HepG2 (cell line): ENCODE data around the gene GMCL2. TPM values are rescaled to one million over a fixed set of nuclear protein-coding genes. Genes with fewer than 3 reads are reported as not detected.

Experiments used
- CAMTA2 ChIP-seq: sonication (generic); formaldehyde crosslinking; IDR thresholded peaks from 2 replicates; pipeline ENCODE4 v1.4.0; 2020; ENCODE audit warnings: mild to moderate bottlenecking, missing genetic modification reagents, borderline replicate concordance
- FOXJ3 ChIP-seq: sonication (generic); formaldehyde crosslinking; IDR thresholded peaks from 2 replicates; pipeline ENCODE4 v1.4.0; 2020; ENCODE audit warnings: missing genetic modification reagents, mild to moderate bottlenecking, borderline replicate concordance
- JARID2 ChIP-seq: sonication (generic); formaldehyde crosslinking; IDR thresholded peaks from 2 replicates; pipeline ENCODE4 v1.8.1; 2023; ENCODE audit warnings: missing genetic modification reagents, inconsistent platforms; ENCODE audit not compliant: insufficient replicate concordance
- JDP2 ChIP-seq: sonication (generic); formaldehyde crosslinking; IDR thresholded peaks from 2 replicates; pipeline ENCODE4 v1.8.1; 2022; ENCODE audit warnings: missing genetic modification reagents, borderline replicate concordance
- KLF13 ChIP-seq: sonication (generic); formaldehyde crosslinking; IDR thresholded peaks from 2 replicates; pipeline ENCODE4 v1.4.0; 2020; ENCODE audit warnings: mild to moderate bottlenecking, missing genetic modification reagents
- NR2C2 ChIP-seq: sonication (generic); formaldehyde crosslinking; IDR thresholded peaks from 2 replicates; pipeline ENCODE4 v1.4.0; 2020; ENCODE audit warnings: missing genetic modification reagents, mild to moderate bottlenecking, moderate library complexity, borderline replicate concordance
- PHF8 ChIP-seq: sonication (generic); formaldehyde crosslinking; IDR thresholded peaks from 2 replicates; pipeline ENCODE4 v1.5.0; 2020; ENCODE audit warnings: missing genetic modification reagents
- POGZ ChIP-seq: sonication (generic); formaldehyde crosslinking; IDR thresholded peaks from 2 replicates; pipeline ENCODE4 v1.4.0; 2020; ENCODE audit warnings: mild to moderate bottlenecking, missing genetic modification reagents
- PRMT3 ChIP-seq: sonication (generic); formaldehyde crosslinking; IDR thresholded peaks from 2 replicates; pipeline ENCODE4 v1.8.1; 2022; ENCODE audit warnings: low read depth, mild to moderate bottlenecking, moderate library complexity, missing genetic modification reagents, borderline replicate concordance
- RXRA ChIP-seq: sonication (generic); formaldehyde crosslinking; IDR thresholded peaks from 2 replicates; pipeline ENCODE4 v1.5.1; 2020; ENCODE audit warnings: missing genetic modification reagents
- SALL2 ChIP-seq: sonication (generic); formaldehyde crosslinking; IDR thresholded peaks from 2 replicates; pipeline ENCODE4 v1.8.1; 2023; ENCODE audit warnings: mild to moderate bottlenecking, missing genetic modification reagents, inconsistent platforms
- TARDBP ChIP-seq: sonication (generic); formaldehyde crosslinking; IDR thresholded peaks from 2 replicates; pipeline ENCODE4 v1.8.0; 2022; ENCODE audit warnings: mild to moderate bottlenecking, missing genetic modification reagents
- TSC22D2 ChIP-seq: sonication (generic); formaldehyde crosslinking; IDR thresholded peaks from 2 replicates; pipeline ENCODE4 v1.5.1; 2020; ENCODE audit warnings: missing genetic modification reagents, mild to moderate bottlenecking, borderline replicate concordance
- ZBTB25 ChIP-seq: IDR thresholded peaks from 2 replicates; pipeline ENCODE4 v1.6.1; 2018; ENCODE audit warnings: missing genetic modification reagents
- ZNF235 ChIP-seq: sonication (generic); formaldehyde crosslinking; IDR thresholded peaks from 2 replicates; pipeline ENCODE4 v1.8.1; 2023; ENCODE audit warnings: mild to moderate bottlenecking, missing genetic modification reagents, borderline replicate concordance
- ZNF337 ChIP-seq: sonication (generic); formaldehyde crosslinking; IDR thresholded peaks from 2 replicates; pipeline ENCODE4 v1.5.1; 2020; ENCODE audit warnings: missing genetic modification reagents, low read depth, mild to moderate bottlenecking, borderline replicate concordance
- ZNF790 ChIP-seq: sonication (generic); formaldehyde crosslinking; IDR thresholded peaks from 2 replicates; pipeline ENCODE4 v1.8.0; 2022; ENCODE audit warnings: missing genetic modification reagents, mild to moderate bottlenecking, borderline replicate concordance
- polyA plus RNA-seq, 8 experiments: library from polyadenylated mRNA; depleted of rRNA in 3 of 8; stranded (reverse) in 7 of 8; unstranded in 1 of 8; fragments of >200 nt; fragmentation: Illumina TruSeq in 4 of 8; extraction: Trizol in 4 of 8; gene quantifications; 2 replicates each; pipeline versions ENCODE4 v1.2.1 to v1.2.3, GENCODE V29; 2011 to 2016; ENCODE audit warnings: low read depth in 4 of 8, missing spikeins in 1 of 8, mixed read lengths in 1 of 8; ENCODE audit not compliant: insufficient read depth in 1 of 8
- total RNA-seq, 5 experiments: library from RNA; depleted of rRNA; stranded (reverse); fragments of >200 nt; fragmentation: Illumina TruSeq; extraction: Trizol; gene quantifications; 2 replicates each; pipeline ENCODE4 v1.2.3, GENCODE V29; 2016; ENCODE audit warnings: low read depth in 1 of 5
- TF ChIP-seq, protein P1 (sequence below): sonication (generic); formaldehyde crosslinking; IDR thresholded peaks from 2 replicates; pipeline ENCODE4 v1.8.1; 2023; ENCODE audit warnings: missing genetic modification reagents, inconsistent platforms, borderline replicate concordance
- TF ChIP-seq, protein P2 (sequence below): sonication (generic); formaldehyde crosslinking; IDR thresholded peaks from 2 replicates; pipeline ENCODE4 v1.9.0; 2021; ENCODE audit warnings: missing genetic modification reagents, borderline replicate concordance
- TF ChIP-seq, protein P3 (sequence below): sonication (generic); formaldehyde crosslinking; IDR thresholded peaks from 2 replicates; pipeline ENCODE4 v1.4.0; 2020; ENCODE audit warnings: mild to moderate bottlenecking, missing genetic modification reagents
- TF ChIP-seq, protein P4 (sequence below): IDR thresholded peaks from 2 replicates; pipeline ENCODE4 v1.6.1; 2018; ENCODE audit warnings: missing genetic modification reagents, mild to moderate bottlenecking, missing compliant biosample characterization

The GMCL2 gene
- total and polyA plus RNA-seq, 2 of the 13 experiments (the other 11 are each of a cell fraction or from before 2014, with no cell fraction given) = 0.03 TPM; not detected in 1

- TF ChIP-seq, protein P1, sequence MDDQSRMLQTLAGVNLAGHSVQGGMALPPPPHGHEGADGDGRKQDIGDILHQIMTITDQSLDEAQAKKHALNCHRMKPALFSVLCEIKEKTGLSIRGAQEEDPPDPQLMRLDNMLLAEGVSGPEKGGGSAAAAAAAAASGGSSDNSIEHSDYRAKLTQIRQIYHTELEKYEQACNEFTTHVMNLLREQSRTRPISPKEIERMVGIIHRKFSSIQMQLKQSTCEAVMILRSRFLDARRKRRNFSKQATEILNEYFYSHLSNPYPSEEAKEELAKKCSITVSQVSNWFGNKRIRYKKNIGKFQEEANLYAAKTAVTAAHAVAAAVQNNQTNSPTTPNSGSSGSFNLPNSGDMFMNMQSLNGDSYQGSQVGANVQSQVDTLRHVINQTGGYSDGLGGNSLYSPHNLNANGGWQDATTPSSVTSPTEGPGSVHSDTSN = no peak
- TF ChIP-seq ZNF235 (CRISPR knock-in tag) (no peak), PHF8 (CRISPR knock-in tag) (peak; percentile 71), RXRA (CRISPR knock-in tag) (no peak; the same call in 1 of the 2 replicates), FOXJ3 (CRISPR knock-in tag) (no peak), POGZ (peak; percentile 86), JDP2 (no peak), TARDBP (CRISPR knock-in tag) (peak; percentile 80), JARID2 (CRISPR knock-in tag) (no peak), ZBTB25 (0 out of 2 replicates have a peak, but pooled peaks have one; percentile 51), KLF13 (CRISPR knock-in tag) (peak; percentile 78; the same call in 1 of the 2 replicates), SALL2 (CRISPR knock-in tag) (no peak), ZNF790 (CRISPR knock-in tag) (no peak), ZNF337 (CRISPR knock-in tag) (no peak), PRMT3 (CRISPR knock-in tag) (no peak), NR2C2 (CRISPR knock-in tag) (peak; percentile 98), TSC22D2 (no peak), CAMTA2 (CRISPR knock-in tag) (no peak)
- TF ChIP-seq, protein P2, sequence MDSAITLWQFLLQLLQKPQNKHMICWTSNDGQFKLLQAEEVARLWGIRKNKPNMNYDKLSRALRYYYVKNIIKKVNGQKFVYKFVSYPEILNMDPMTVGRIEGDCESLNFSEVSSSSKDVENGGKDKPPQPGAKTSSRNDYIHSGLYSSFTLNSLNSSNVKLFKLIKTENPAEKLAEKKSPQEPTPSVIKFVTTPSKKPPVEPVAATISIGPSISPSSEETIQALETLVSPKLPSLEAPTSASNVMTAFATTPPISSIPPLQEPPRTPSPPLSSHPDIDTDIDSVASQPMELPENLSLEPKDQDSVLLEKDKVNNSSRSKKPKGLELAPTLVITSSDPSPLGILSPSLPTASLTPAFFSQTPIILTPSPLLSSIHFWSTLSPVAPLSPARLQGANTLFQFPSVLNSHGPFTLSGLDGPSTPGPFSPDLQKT = no peak
- TF ChIP-seq, protein P3, sequence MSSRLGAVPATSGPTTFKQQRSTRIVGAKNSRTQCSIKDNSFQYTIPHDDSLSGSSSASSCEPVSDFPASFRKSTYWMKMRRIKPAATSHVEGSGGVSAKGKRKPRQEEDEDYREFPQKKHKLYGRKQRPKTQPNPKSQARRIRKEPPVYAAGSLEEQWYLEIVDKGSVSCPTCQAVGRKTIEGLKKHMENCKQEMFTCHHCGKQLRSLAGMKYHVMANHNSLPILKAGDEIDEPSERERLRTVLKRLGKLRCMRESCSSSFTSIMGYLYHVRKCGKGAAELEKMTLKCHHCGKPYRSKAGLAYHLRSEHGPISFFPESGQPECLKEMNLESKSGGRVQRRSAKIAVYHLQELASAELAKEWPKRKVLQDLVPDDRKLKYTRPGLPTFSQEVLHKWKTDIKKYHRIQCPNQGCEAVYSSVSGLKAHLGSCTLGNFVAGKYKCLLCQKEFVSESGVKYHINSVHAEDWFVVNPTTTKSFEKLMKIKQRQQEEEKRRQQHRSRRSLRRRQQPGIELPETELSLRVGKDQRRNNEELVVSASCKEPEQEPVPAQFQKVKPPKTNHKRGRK = no peak
- TF ChIP-seq, protein P4, sequence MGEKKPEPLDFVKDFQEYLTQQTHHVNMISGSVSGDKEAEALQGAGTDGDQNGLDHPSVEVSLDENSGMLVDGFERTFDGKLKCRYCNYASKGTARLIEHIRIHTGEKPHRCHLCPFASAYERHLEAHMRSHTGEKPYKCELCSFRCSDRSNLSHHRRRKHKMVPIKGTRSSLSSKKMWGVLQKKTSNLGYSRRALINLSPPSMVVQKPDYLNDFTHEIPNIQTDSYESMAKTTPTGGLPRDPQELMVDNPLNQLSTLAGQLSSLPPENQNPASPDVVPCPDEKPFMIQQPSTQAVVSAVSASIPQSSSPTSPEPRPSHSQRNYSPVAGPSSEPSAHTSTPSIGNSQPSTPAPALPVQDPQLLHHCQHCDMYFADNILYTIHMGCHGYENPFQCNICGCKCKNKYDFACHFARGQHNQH (CRISPR knock-in tag) = peak; percentile 60; the same call in 1 of the 2 replicates
These were observed 33.4 kb downstream of the GMCL2 start, which contains the start of gene NHP2 (continued) for GRCh38 chr5:178153530-178154340.
